Measurements from ENCODE around the gene ZIC5. TPM values are rescaled to one million over a fixed set of nuclear protein-coding genes. Genes with fewer than 3 reads are reported as not detected.

Gene ZIC5
- total and polyA plus RNA-seq, 2 of the 13 experiments (the other 11 are each of a cell fraction or from before 2014, with no cell fraction given), result 0.02 to 0.07 TPM

GRCh38 chr13:99977334-99977911 is 5.9 kb upstream of the ZIC5 start (continued):
- TF ChIP-seq EEA1 (CRISPR knock-in tag; IDR thresholded peaks at IDR 0.05; ENCODE audit: borderline replicate concordance) (no peak), NR2F6 (IDR thresholded peaks at IDR 0.05) (peak; percentile 53), NR2F6 (CRISPR knock-in tag; IDR thresholded peaks at IDR 0.05) (no peak), ZNF282 (IDR thresholded peaks at IDR 0.05; ENCODE audit: partially characterized antibody) (no peak), FOXA1 (IDR thresholded peaks at IDR 0.05) (no peak), FOXA1 (CRISPR knock-in tag; IDR thresholded peaks at IDR 0.05) (peak; percentile 56), NFIC (IDR thresholded peaks at IDR 0.05; ENCODE audit: low read length) (no peak), IRF2 (CRISPR knock-in tag; IDR thresholded peaks at IDR 0.05) (no peak), ISX (CRISPR knock-in tag; conservative IDR thresholded peaks at IDR 0.05) (no peak), PAX8 (CRISPR knock-in tag; IDR thresholded peaks at IDR 0.05; ENCODE audit: borderline replicate concordance) (no peak), ZBTB40 (IDR thresholded peaks at IDR 0.05) (no peak), ZBTB40 (CRISPR knock-in tag; IDR thresholded peaks at IDR 0.05) (no peak), HMGXB3 (CRISPR knock-in tag; IDR thresholded peaks at IDR 0.05; ENCODE audit: borderline replicate concordance) (no peak), BCL6 (CRISPR knock-in tag; IDR thresholded peaks at IDR 0.05) (peak; percentile 91), NRL (CRISPR knock-in tag; IDR thresholded peaks at IDR 0.05; ENCODE audit: borderline replicate concordance) (no peak)
